ENCODE data around the gene LCE7A. TPM values are rescaled to one million over a fixed set of nuclear protein-coding genes. Genes with fewer than 3 reads are reported as not detected.

LCE7A gene
- total and polyA plus RNA-seq, 12 donors = not detected

DNA sequence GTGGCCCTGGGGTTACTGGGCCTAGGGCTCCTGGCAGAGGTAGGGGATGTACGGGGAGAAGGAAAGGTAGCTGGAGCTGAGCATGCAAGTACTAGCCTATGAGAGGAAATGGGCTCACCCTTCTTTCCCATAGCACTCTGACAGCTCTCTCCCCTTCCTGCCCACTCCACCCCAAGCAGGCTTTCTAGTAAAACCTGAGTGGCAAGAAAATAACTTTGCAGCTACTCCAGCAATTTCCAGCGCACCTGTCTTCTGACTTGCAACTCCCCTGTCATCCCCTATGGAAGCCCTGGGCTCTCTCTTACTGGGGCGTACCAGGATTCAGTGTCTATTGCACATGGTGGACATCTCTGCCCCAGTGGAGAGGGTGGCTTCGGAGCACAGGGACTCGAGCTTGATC is 41.8 kb downstream of the LCE7A start:
- intact Hi-C loops (cut with DNase I) = no loop called here
- H3K36me3 ChIP-seq = no peaks in the 10 kb centered on the region
- peaks cover 0 to 24% (median 4%) of the 10 kb centered on the region in 7 donors for H3K27me3 ChIP-seq
- no peak overlapping the region for H3K27ac ChIP-seq
- WGBS, 2 donors = 62 to 71% methylated on average over 5 of the region's 5 CpGs
- DNase-seq (no peak), ATAC-seq (no peak)
- no peaks in the 10 kb centered on the region for H3K4me1 ChIP-seq
- no peaks in the 10 kb centered on the region for H3K9me3 ChIP-seq
- TF ChIP-seq, protein P1, sequence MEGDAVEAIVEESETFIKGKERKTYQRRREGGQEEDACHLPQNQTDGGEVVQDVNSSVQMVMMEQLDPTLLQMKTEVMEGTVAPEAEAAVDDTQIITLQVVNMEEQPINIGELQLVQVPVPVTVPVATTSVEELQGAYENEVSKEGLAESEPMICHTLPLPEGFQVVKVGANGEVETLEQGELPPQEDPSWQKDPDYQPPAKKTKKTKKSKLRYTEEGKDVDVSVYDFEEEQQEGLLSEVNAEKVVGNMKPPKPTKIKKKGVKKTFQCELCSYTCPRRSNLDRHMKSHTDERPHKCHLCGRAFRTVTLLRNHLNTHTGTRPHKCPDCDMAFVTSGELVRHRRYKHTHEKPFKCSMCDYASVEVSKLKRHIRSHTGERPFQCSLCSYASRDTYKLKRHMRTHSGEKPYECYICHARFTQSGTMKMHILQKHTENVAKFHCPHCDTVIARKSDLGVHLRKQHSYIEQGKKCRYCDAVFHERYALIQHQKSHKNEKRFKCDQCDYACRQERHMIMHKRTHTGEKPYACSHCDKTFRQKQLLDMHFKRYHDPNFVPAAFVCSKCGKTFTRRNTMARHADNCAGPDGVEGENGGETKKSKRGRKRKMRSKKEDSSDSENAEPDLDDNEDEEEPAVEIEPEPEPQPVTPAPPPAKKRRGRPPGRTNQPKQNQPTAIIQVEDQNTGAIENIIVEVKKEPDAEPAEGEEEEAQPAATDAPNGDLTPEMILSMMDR (IDR thresholded peaks at IDR 0.05) = no peak
- no peak overlapping the region for H3K4me3 ChIP-seq

DNA sequence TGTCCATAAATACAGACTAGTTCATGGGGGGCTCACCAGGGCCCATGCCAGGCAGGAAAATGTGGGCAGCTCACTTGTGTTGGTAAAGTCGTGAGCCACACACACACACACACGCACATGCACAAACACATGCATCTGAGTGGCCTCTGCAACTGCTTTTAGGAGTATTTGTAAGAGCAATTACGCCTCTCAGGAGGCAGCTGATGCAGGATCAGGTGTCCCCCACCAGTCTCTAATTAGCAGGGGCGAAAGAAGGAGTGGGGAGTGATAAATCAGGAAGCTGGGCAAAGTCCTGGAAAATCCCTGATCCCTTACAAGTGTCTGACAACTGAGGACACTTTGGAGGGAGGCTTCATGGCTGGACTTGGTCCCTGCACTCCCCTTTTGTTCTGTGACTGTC is 42.8 kb downstream of the LCE7A start:
- intact Hi-C loops (cut with DNase I) = no loop called here
- peaks cover 0 to 24% (median 4%) of the 10 kb centered on the region in 7 donors for H3K27me3 ChIP-seq
- no peak for ATAC-seq
- WGBS, 2 donors = 38 to 58% methylated on average over 4 of the region's 4 CpGs
- H3K27ac ChIP-seq = no peak overlapping the region
- no peak overlapping the region for H3K4me3 ChIP-seq
- no peaks in the 10 kb centered on the region for H3K4me1 ChIP-seq
- DNase-seq = no peak
- no peaks in the 10 kb centered on the region for H3K9me3 ChIP-seq
- TF ChIP-seq, protein P1 (IDR thresholded peaks at IDR 0.05) = no peak
- H3K36me3 ChIP-seq = no peaks in the 10 kb centered on the region

DNA sequence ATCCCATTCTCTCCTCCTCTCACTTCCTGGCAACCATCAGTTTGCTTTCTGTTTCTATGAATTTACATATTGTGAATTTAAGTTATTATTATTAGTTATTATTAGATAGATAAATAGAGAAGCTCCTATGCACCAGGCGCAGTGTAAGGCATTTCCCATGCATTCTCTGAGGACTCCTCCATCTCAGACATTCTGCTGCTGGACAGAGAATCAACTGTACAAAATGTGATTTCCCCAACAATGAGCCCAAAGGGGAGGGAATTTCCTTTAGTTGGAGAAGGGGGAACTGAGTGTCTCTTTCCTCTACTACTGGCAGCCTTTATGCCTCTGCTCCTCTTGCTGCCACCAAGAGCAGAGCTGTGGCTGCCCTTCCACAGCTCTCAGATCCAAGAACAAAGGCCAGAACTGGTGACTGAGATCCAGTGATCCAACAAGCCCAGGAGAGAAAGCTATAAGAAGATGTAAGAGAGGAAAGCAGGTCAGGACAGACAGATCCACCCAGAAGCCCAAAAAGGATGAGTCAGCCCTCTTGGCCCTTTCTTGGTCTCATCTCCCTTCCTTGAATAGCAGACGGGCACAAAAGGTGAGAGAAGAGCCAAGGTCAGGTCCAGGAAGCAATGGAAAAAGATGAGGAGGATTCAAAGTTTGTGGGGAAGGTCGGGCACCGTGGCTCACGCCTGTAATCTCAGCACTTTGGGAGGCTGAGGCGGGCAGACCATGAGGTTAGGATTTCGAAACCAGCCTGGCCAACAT is 45.1 kb downstream of the LCE7A start:
- Histone ChIP-seq H3K4me3 (no peak overlapping the region), H3K27ac (no peak overlapping the region), H3K4me1 (no peaks in the 10 kb centered on the region), H3K27me3 (peaks cover 0 to 34% (median 4%) of the 10 kb centered on the region in 7 donors), H3K9me3 (no peaks in the 10 kb centered on the region), H3K36me3 (no peaks in the 10 kb centered on the region)
- DNase-seq = no peak
- WGBS, 2 donors = 75 to 76% methylated on average over 7 of the region's 7 CpGs
- intact Hi-C loops (cut with DNase I) = no loop called here
- TF ChIP-seq, protein P1 (IDR thresholded peaks at IDR 0.05) = no peak
- no peak for ATAC-seq

DNA sequence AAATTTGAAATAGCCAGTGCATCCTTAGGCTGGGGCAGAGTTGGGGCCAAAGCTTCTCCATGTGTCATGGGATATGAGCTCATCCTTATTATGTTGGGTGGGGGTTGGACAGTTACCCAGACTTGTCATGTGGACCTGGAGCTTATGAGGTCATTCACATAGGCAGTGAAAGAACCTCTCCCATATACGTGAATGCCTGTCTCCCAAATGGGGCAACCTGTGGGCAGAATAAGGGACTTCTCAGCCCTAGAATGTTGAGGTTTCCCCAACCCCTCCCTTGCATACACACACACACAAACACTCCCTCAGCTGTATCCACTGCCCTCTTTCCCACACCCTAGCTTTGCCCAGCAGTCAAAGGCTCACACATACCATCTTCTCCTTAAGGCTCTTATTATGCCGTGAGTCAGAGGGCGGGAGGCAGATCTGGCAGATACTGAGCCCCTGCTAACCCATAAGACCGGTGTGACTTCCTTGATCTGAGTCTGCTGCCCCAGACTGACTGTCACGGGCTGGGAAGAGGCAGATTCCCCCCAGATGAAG is 46.3 kb downstream of the LCE7A start:
- no peaks in the 10 kb centered on the region for H3K4me1 ChIP-seq
- 32 to 43% methylated on average over 5 of the region's 5 CpGs for WGBS, 2 donors
- ATAC-seq (no peak), DNase-seq (no peak)
- H3K27me3 ChIP-seq = peaks cover 0 to 34% (median 4%) of the 10 kb centered on the region in 7 donors
- no peak overlapping the region for H3K27ac ChIP-seq
- H3K4me3 ChIP-seq = no peak overlapping the region
- H3K9me3 ChIP-seq = no peaks in the 10 kb centered on the region
- intact Hi-C loops (cut with DNase I) = no loop called here
- no peaks in the 10 kb centered on the region for H3K36me3 ChIP-seq
- TF ChIP-seq, protein P1 (IDR thresholded peaks at IDR 0.05) = no peak

Data from heart right ventricle (tissue), 16 donors.